Esophagus muscularis mucosa (tissue), 4 donors: ENCODE results near the gene BPGM. TPM values are rescaled to one million over a fixed set of nuclear protein-coding genes. Genes with fewer than 3 reads are reported as not detected.

ENCODE experiments used
- DNase-seq: peaks from one replicate; pipeline ENCODE4 v3.0.0-alpha.2; 2017; ENCODE audit errors: extremely low spot score
- H3K27ac ChIP-seq, 4 donors: fragments of 200-600 bp; sonication (generic); replicated peaks in 1 of 4; 1 replicate in 3 of 4; 2 replicates in 1 of 4; pipeline ENCODE4 v1.5.1; 2016 to 2019; ENCODE audit warnings: mild to moderate bottlenecking in 1 of 4
- H3K27me3 ChIP-seq, 4 donors: fragments of 200-600 bp; sonication (generic); one replicate each; pipeline versions ENCODE4 v1.5.1 to v1.6.0; 2016 to 2019
- H3K36me3 ChIP-seq, 4 donors: fragments of 200-600 bp; sonication (generic); one replicate each; pipeline ENCODE4 v1.5.1; 2016 to 2019
- H3K4me1 ChIP-seq, 4 donors: fragments of 200-600 bp; sonication (generic); one replicate each; pipeline ENCODE4 v1.5.1; 2016 to 2019
- H3K4me3 ChIP-seq, 4 donors: fragments of 200-600 bp; sonication (generic); 1 replicate in 2 of 4; 2 replicates in 2 of 4; pipeline ENCODE4 v1.5.1; 2016 to 2019; ENCODE audit warnings: mild to moderate bottlenecking in 4 of 4, moderate library complexity in 1 of 4
- H3K9me3 ChIP-seq, 4 donors: fragments of 200-600 bp; sonication (generic); 1 replicate in 3 of 4; 2 replicates in 1 of 4; pipeline ENCODE4 v1.5.1; 2016 to 2019
- EP300 ChIP-seq: sonication (generic); formaldehyde crosslinking; IDR thresholded peaks from one replicate; pipeline ENCODE4 v1.6.1; 2017; ENCODE audit warnings: antibody characterized with exemption
- POLR2A ChIP-seq: fragments of 450-650 bp; IDR thresholded peaks from one replicate; pipeline ENCODE4 v1.6.1; 2017; ENCODE audit warnings: antibody characterized with exemption, moderate library complexity, mild to moderate bottlenecking, low read depth
- POLR2AphosphoS5 ChIP-seq, 2 donors: sonication (generic); formaldehyde crosslinking; IDR thresholded peaks; one replicate each; pipeline ENCODE4 v1.6.1; 2017; ENCODE audit warnings: antibody characterized with exemption in 2 of 2
- WGBS: methylation state at CpG from one replicate; pipeline ENCODE4 v1.1.5; 2018; 5-methylcytosine and 5-hydroxymethylcytosine counted together
- intact Hi-C: fragments of 100-400 bp; cut with DNase I; formaldehyde crosslinking; loops from one replicate; pipeline ENCODE4 v1.15.1; 2023
- total RNA-seq, 4 donors: library from RNA; depleted of rRNA; stranded (reverse); fragments of >200 nt; gene quantifications; one replicate each; pipeline versions ENCODE4 v1.1.0 to v1.2.1, GENCODE V29; 2016
- TF ChIP-seq, protein P1 (sequence below), 3 experiments: fragments of 200-600 bp in 2 of 3; fragments of 450-650 bp in 1 of 3; sonication (generic) in 2 of 3; IDR thresholded peaks; one replicate each; pipeline ENCODE4 v1.5.1; 2017 to 2019; ENCODE audit warnings: antibody characterized with exemption in 3 of 3, mild to moderate bottlenecking in 2 of 3, moderate library complexity in 1 of 3

The BPGM gene
- total RNA-seq, 4 donors from 2014 or later: 19.1 to 29.4 (median 22.7) TPM

DNA sequence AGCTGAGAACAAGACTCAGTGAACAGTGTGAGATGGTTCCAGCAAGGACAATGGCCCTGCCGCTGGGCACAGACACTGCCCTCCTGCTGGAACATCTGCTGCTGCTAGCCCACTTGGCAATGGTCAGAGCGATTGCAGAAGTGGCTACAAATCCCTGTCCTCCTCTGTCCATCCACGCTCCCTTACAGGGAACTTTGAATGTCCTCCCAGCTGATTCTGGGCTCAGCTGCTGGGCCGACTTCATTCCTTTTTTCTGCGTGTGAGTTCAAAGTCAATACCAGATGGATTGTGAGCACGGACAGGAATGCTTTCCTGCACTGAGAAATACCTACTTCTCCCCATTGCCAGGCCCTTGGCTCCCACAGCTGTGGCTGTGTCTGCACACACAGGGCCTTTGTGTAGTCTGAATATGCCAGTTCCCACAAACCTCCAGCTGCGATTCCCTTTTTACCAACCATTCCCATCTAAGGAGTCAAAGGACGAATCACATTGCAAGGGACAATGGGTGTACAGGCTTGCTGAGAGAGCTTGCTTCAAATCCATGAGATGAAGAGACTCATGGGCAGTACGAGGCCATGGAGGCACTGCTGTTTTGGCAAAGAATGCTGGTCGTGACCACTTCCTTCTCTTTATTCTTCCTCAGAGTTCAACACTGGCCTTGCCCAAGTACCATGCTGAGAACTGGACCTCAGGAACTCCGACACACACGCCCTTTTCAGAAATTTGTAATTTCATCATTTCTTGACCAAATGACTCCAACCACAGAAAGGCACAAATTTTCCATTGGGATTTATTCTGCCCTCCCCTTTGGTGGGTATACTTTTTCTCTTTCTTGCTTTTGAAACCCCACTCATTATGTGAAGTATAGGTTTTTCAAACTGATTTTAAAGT lies 44.2 kb downstream of the BPGM start:
- peak; percentile 86 for DNase-seq
- H3K27ac ChIP-seq: peak overlapping the region; percentile 78 to 84 (median 82)
- TF ChIP-seq EP300: no peak
- H3K4me1 ChIP-seq: peaks cover 14 to 81% (median 60%) of the 10 kb centered on the region in 4 donors
- 70% methylated on average over 10 of the region's 12 CpGs for WGBS
- H3K9me3 ChIP-seq: no peaks in the 10 kb centered on the region
- no peaks in the 10 kb centered on the region for H3K27me3 ChIP-seq
- intact Hi-C loops: loop anchor here (2.0 to 10.0 kb wide), 3 partner anchors 61 to 294 kb away; partner anchors contain the start of gene AGBL3
- no peak overlapping the region for H3K4me3 ChIP-seq
- H3K36me3 ChIP-seq: no peaks in the 10 kb centered on the region

GRCh38 chr7:134691546-134692343 lies 45.1 kb downstream of the BPGM start:
- intact Hi-C loops: loop anchor here (2.0 to 10.0 kb wide), 3 partner anchors 61 to 293 kb away; partner anchors contain the start of gene AGBL3
- TF ChIP-seq, protein P1, sequence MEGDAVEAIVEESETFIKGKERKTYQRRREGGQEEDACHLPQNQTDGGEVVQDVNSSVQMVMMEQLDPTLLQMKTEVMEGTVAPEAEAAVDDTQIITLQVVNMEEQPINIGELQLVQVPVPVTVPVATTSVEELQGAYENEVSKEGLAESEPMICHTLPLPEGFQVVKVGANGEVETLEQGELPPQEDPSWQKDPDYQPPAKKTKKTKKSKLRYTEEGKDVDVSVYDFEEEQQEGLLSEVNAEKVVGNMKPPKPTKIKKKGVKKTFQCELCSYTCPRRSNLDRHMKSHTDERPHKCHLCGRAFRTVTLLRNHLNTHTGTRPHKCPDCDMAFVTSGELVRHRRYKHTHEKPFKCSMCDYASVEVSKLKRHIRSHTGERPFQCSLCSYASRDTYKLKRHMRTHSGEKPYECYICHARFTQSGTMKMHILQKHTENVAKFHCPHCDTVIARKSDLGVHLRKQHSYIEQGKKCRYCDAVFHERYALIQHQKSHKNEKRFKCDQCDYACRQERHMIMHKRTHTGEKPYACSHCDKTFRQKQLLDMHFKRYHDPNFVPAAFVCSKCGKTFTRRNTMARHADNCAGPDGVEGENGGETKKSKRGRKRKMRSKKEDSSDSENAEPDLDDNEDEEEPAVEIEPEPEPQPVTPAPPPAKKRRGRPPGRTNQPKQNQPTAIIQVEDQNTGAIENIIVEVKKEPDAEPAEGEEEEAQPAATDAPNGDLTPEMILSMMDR (IDR thresholded peaks at IDR 0.05): no peak
- TF ChIP-seq POLR2A (no peak), EP300 (no peak), POLR2AphosphoS5 (IDR thresholded peaks at IDR 0.05) (no peak)
- H3K4me3 ChIP-seq: no peak overlapping the region
- 63% methylated on average over 13 of the region's 13 CpGs for WGBS
- DNase-seq: peak; percentile 50
- H3K4me1 ChIP-seq: peaks cover 14 to 83% (median 62%) of the 10 kb centered on the region in 4 donors
- no peaks in the 10 kb centered on the region for H3K9me3 ChIP-seq
- H3K27me3 ChIP-seq: no peaks in the 10 kb centered on the region
- H3K27ac ChIP-seq: peak overlapping the region in 3 of 4 donors; percentile 78 to 84 (median 82)
- no peaks in the 10 kb centered on the region for H3K36me3 ChIP-seq

- H3K27ac ChIP-seq: peak overlapping the region in 3 of 4 donors; percentile 28 to 84 (median 82)
- H3K27me3 ChIP-seq: no peaks in the 10 kb centered on the region
- no peak overlapping the region for H3K4me3 ChIP-seq
- 74% methylated on average over 2 of the region's 2 CpGs for WGBS
- H3K9me3 ChIP-seq: no peaks in the 10 kb centered on the region
- no peaks in the 10 kb centered on the region for H3K36me3 ChIP-seq
- intact Hi-C loops: loop anchor here (5.0 to 10.0 kb wide), 2 partner anchors 60 to 292 kb away; partner anchors contain the start of gene AGBL3
- peaks cover 14 to 77% (median 56%) of the 10 kb centered on the region in 4 donors for H3K4me1 ChIP-seq
- DNase-seq: peak; percentile 53
- no peak for TF ChIP-seq POLR2AphosphoS5 (IDR thresholded peaks at IDR 0.05)
- no peak for TF ChIP-seq POLR2A
- no peak for TF ChIP-seq EP300
- TF ChIP-seq, protein P1 (IDR thresholded peaks at IDR 0.05): no peak
Observed at GRCh38 chr7:134692344-134692705, 45.7 kb downstream of the BPGM start.

- intact Hi-C loops: loop anchor here (5.0 to 10.0 kb wide), 2 partner anchors 59 to 292 kb away; partner anchors contain the start of gene AGBL3
Observed at GRCh38 chr7:134693256-134693655, 46.6 kb downstream of the BPGM start.

More at GRCh38 chr7:134693256-134693655, 46.6 kb downstream of the BPGM start:
- Histone ChIP-seq H3K36me3 (no peaks in the 10 kb centered on the region), H3K4me1 (peaks cover 14 to 73% (median 51%) of the 10 kb centered on the region in 4 donors), H3K4me3 (no peak overlapping the region), H3K27ac (peak overlapping the region in 2 of 4 donors; percentile 82 to 84), H3K27me3 (no peaks in the 10 kb centered on the region), H3K9me3 (no peaks in the 10 kb centered on the region)
- WGBS: 90% methylated on average over 4 of the region's 4 CpGs
- peak; percentile 90 for DNase-seq
- TF ChIP-seq, protein P1 (IDR thresholded peaks at IDR 0.05): no peak
- no peak for TF ChIP-seq POLR2AphosphoS5 (IDR thresholded peaks at IDR 0.05)
- TF ChIP-seq EP300: no peak
- TF ChIP-seq POLR2A: no peak
